Epithelial cell of prostate (primary cell): ENCODE data around the gene SCN2A.
A peak's percentile ranks its signal among the peaks of the same experiment; 100 is the strongest.
"Not testable (repeated sequence)": the region's sequence is repeated elsewhere in the genome, so short reads cannot be mapped to it uniquely, and the experiment has no call there.

Source experiments
- DNase-seq: peaks from one replicate; pipeline ENCODE4 v3.0.0-alpha.2; 2011; ENCODE audit warnings: low read depth, low spot score
- H3K27ac ChIP-seq: fragments of 450-650 bp; 2 replicates; pipeline ENCODE4 v1.5.1; 2017; ENCODE audit warnings: mild to moderate bottlenecking

The SCN2A gene

DNA sequence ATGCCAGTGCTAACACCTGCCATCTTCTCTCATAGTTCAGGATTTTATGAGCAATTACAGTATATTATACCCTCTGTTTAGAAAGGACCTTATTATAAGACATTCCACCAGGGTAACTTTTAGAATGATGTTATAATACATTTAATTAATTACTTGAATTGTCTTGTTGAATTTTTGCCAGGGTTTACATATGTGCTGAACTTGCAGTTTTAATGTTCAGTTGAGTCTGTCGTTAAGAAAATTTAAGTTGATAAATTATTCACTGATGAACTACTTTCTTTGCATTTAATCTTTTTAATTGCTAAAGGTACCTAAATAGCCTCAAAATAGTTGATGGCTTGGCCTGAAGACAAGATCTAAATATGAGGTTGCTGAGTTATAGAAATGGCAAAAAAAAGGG, 68.1 kb downstream of the SCN2A start:
- DNase-seq = no peak

DNA sequence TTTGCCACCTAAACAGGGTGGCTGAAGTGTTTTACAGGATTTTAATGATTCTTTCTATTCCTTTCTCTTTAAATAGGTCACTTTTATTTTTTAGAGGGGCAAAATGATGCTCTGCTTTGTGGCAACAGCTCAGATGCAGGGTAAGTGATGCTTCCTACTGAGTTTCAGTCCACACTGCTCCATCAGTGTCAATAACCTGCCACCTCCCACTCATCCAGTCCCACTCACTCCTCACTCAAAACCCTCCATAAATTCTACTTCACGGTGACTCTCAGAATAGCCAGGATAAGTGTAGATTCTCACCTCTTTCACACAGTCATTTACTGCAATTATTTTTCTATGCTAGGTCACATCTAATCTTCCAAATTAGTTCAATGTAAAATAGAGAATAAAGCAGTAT, 72.7 kb downstream of the SCN2A start:
- H3K27ac ChIP-seq = no peak overlapping the region
- DNase-seq = no peak

More for the DNA sequence above, 68.1 kb downstream of the SCN2A start:
- H3K27ac ChIP-seq = no peak overlapping the region

DNA sequence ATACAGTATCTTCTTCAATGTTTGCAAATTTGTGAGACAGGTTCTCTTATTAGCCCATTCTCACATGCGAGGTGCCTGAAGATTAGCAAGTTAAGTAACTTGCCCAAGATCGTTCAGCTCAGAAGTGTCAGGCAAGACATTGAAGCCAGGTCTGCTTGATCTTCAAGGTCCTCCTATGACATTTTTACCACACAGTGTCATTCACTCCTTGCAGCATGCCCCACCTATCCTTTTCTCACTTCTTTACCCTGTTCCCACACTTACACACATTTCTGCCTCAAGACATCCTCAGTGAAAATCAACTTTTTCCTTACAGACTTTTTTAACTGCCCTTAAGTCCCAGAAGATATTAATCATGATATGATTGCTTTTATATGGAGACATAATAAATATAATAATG, 73.8 kb downstream of the SCN2A start:
- no peak overlapping the region for H3K27ac ChIP-seq
- no peak for DNase-seq

DNA sequence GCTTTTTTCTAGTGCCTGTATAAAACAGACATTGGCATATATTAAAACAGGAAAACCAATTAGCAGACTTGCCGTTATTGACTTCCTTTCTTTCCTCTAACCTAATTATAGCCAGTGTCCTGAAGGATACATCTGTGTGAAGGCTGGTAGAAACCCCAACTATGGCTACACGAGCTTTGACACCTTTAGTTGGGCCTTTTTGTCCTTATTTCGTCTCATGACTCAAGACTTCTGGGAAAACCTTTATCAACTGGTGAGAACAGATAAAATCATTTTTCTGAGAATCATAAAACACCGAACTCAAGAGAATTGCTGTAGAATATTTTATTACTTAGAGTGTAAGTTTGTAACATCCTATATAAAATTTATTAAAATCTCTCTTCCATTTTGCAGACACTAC, 74.3 kb downstream of the SCN2A start:
- no peak for DNase-seq
- no peak overlapping the region for H3K27ac ChIP-seq

DNA sequence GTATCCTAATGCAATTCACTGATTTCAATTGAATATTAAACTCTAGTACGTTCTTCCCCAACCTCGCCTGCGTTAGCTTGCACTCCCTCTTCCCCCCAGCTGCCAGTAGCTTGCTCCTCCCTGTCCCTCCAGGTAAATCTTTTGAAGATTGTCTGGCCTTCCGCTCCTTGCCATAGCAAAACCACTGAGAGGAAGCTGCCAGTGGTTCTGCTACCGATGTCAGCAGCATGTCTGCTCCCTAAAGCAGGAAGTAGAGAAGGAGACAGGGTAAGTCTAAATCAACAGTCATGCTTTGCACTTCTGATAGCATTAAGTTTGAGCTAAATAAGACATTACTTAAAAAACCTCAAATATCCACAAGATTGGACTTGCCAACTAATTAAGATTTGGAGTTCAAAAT, 89.1 kb downstream of the SCN2A start:
- H3K27ac ChIP-seq = no peak overlapping the region
- no peak for DNase-seq

DNA sequence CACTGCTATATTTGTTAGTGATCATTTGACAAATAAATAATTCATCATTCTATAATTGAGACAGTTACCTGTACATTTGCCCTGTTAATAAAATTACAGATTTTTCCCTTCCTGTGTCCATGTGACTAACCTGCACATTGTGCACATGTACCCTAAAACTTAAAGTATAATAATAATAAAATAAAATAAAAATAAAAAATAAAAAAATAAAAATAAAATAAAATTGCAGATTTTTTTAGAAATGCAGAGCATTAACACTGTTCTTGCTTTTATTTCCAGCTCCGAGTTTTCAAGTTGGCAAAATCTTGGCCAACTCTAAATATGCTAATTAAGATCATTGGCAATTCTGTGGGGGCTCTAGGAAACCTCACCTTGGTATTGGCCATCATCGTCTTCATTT, 105.1 kb downstream of the SCN2A start:
- not testable (repeated sequence) for H3K27ac ChIP-seq

DNA sequence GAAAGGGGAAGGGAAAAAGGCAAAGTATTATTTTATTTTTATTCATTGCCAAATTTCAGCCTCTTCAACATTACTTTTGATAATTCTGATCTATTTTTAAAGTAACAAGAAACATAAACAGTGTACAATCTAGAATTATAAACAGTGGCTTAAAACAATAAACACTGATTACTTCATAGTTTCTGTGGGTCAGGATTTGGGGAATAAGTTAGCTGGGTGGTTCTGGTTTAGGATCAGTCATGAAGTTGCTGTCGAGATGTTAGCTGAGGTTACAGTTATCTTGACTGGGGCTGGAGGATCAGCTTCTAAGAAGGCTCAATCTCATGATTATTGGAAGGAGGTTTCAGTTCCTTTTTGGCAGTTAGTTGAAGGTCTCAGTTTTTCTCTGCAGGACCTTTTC, 109.2 kb downstream of the SCN2A start:
- no peak for DNase-seq
- H3K27ac ChIP-seq = no peak overlapping the region

More for the DNA sequence above, 105.1 kb downstream of the SCN2A start:
- not testable (repeated sequence) for DNase-seq

DNA sequence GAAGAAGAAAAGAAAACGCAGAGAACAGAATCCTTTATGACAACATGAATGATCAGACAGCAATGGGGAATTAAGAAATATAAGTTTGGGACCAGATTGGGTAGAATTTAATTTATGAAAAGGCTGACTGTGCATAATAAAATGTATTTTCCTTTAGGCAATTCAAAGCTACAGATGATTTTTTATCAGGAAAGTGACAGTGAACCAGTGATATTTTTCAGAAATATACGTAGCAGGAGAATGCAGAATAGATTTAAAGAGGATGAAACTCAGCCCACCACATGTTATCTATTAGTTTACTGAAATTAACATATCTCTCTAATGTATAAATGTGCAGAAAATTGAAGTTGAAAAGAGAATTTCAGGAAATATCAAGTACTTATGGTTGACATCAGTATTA, 110.0 kb downstream of the SCN2A start:
- no peak overlapping the region for H3K27ac ChIP-seq

DNA sequence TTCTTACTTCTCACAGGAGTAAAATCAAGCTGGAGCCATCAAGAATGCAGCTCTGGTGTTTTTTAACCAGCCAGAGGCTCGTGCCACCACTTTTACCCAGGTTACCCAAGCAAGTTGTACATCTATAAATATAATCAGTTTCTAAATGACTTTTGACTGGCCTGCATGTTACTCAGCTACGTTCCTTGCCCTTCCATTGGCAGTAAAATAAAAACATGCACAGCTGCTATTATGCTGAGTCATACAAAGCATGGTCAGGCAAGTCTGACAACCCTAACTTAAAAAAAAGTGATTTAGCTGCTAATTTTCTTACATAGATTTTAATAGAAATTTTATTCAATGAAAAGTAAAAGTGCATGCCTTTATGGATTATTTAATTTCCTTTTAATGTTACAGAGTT, 118.5 kb downstream of the SCN2A start:
- DNase-seq = peak; percentile 64
- no peak overlapping the region for H3K27ac ChIP-seq

More for the DNA sequence above, 110.0 kb downstream of the SCN2A start:
- no peak for DNase-seq

DNA sequence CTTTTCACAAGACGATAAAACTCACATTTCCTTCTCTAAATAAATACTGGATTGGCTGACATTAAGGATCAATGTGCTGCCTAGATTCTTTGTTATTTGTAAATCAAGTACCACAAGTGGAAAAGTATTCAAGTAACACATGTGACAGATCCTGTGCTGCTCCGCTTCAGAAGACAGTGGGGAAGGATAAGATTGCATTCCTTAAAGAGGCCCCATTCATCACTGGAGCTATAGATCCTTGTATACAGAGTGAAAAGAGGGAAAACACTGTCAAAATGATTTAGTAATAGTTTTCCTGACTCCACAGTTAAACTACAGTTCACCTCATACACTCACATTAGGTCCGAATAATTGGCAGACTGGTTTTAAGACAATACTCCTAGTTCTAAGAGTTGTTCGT, 122.3 kb downstream of the SCN2A start:
- DNase-seq = no peak
- H3K27ac ChIP-seq = no peak overlapping the region

DNA sequence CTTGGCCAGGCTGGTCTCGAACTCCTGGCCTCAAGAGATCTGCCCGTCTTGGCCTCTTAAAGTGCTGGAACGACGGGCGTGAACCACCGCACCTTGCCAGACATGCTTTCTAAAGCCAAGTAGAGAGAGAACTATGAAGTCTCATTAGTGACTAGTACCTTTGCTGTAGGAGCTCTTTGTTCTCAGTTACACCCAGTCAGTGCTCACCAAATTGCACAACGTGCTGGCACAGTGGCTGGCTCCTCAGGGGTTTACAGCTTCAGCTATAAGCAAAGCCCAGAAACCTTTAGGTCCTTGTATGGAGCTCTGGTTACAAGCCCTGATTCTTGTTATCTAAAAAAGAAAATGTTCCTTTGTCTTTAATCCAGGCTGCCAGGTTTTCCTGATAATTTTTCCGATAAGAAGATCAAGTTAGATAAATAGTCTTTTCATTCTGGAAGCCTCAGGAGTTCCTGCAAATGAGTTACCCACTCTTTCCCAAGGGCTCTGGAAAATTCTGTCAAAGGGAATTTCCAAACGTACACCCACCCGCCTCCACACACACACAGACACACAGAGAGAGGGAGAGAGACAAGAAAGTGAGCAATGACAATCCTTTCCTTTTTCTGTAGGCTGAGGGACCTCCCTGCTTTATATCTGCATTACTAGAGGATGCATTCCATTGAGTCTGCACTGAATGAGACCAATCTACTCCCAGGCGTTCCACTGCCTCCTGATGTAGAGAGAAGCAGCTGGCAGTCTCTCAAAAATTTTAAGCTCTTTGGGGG, 130.1 kb downstream of the SCN2A start:
- peak overlapping the region; percentile 57 for H3K27ac ChIP-seq
- peak; percentile 66 for DNase-seq

DNA sequence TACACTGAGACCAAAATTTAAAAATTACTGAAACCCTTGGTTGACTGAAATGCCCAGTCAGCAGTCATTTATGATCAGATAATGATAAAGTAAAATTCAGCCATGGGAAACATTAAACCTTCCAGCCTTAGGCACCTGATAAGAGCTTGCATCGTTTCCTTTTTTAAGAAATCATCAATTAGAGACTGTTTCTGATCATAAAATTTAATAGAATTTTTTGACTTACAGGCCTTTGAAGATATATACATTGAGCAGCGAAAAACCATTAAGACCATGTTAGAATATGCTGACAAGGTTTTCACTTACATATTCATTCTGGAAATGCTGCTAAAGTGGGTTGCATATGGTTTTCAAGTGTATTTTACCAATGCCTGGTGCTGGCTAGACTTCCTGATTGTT, 130.7 kb downstream of the SCN2A start:
- no peak for DNase-seq
- H3K27ac ChIP-seq = peak overlapping the region; percentile 57

DNA sequence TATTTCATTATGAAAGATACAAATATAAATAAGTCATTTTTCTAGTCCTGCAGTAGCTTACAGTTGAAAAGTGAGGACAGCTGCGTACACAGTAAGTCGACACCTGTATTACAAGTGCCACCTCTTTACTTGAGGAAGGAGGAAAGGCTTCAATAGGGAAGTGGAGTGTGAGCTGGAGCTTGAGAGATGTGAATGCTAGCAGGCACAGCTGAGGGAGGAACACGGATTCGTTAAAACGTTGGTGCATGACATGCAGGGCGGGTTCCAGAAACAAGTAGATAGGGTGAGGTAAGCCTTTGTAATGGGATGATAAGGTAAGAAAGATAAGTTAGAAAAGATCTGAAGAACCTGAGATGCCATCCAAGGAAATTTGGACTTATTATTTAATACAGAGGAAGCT, 132.1 kb downstream of the SCN2A start:
- H3K27ac ChIP-seq = no peak overlapping the region
- DNase-seq = no peak

DNA sequence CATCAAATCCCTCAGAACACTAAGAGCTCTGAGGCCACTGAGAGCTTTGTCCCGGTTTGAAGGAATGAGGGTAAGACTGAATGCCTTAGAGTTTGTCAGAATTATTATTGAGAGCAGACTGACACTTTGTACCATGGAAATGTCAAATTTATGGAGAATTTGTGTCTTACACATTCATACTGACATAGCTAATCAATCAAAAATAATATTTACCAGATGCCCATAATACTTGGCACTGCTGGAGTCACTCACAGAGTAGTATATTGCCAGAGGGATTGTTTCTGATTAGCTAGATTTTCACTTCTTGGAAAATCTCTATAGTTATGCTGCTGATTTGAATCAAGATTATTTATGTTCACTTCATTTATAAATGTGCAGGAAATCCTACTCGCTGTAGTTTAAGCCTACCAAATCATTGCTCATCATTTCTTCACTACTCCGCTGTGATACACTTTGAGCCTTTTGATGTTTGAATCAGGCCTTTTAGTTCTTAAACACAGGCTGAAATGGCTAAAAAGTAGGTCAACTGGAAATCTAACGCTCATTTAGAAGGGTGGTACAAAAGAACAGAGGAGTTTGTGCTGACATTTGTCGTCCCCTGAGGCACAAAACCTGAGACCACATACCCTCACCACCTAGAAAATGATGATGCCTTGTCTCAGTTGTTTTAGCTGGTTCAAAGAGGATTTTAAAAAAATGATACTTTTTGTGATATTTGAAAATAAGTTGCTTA, 134.2 kb downstream of the SCN2A start:
- no peak overlapping the region for H3K27ac ChIP-seq
- no peak for DNase-seq

DNA sequence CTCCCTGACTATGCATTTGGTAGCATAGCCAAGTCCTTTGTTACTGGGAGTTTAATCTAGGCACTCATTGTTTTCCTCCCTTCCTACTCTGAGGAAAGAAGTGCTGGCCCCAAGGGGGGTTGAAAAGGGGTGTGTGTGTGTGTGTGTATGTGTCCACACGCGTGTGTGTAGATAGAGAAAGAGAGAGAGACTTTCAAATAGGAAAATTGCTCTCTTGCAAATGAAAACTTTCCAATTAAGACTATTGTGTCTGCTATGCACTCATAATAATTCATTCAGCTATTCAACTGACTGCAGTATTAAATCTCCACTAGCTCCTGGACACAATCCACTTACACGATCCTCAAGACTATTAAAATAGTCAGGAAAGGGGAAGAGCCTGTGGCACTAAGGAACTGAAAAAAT, 137.4 kb downstream of the SCN2A start:
- H3K27ac ChIP-seq = no peak overlapping the region
- DNase-seq = no peak

DNA sequence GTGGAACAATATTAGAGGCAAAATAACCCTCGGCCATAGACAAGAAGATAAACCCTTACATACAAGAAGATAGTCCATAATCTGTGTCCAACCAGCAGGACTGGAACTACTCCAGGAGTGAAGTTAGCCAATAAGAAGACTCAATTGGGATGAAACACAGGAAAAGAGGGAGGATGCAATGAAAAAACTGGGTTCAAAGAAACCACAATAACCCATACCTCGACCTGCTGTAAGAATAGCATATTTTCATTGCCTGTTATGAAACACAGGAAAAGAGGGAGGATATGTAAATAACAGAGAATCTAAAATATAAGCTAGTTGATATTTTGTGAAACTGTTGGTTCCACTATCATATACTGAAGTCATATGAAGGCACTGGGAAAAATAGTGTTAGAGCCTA, 143.1 kb downstream of the SCN2A start:
- H3K27ac ChIP-seq = no peak overlapping the region
- DNase-seq = no peak

DNA sequence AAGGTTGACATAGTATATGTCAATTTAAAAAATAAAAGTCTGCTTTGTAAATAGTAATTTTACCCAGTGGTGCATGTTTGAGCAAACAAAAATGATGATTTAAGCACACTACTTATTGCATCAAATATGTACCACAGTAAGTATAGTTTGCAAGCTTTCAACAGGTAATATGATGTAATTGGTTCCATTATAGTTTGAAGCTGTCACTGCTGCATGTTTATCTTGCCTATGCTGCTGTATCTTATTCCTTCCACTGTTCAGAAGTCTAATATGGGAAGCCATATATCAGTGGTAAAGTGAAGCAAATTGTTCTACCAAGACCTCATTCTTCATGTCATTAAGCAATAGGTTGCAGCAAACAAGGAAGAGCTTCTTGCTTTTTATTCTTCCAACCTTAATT, 151.7 kb downstream of the SCN2A start:
- DNase-seq = no peak
- H3K27ac ChIP-seq = no peak overlapping the region

DNA sequence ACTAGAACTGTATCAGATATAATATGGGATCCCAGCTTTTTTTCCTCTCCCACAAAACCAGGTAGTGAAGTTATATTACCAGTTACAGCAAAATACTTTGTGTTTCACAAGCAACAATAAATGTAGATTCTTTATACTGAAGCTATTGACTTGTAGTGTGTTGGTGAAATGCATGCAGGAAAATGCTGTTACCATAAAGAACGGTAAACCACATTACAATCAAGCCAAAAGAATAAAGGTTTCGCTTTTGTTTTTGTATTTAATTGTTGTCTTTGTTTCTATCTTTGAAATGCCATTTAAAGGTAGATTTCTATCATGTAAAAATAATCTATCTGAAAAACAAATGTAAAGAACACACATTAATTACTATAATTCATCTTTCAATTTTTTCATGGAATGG, 152.6 kb downstream of the SCN2A start:
- DNase-seq = no peak

DNA sequence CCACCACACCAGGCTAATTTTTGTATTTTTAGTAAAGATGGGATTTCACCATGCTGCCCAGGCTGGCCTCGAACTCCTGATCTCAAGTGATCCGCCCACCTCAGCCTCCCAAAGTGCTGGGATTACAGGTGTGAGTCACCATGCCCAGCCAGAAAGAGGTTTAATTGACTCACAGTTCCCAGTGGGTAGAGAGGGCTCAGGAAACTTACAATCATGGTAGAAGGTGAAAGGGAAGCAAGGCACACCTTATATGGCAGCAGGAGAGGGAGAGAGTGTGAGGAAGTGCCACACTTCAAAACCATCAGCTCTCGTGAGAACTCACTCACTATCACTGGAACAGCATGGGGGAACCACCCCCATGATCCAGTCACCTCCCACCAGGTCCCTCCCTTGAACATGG, 159.4 kb downstream of the SCN2A start:
- not testable (repeated sequence) for H3K27ac ChIP-seq, DNase-seq

More for the DNA sequence above, 152.6 kb downstream of the SCN2A start:
- H3K27ac ChIP-seq = no peak overlapping the region

DNA sequence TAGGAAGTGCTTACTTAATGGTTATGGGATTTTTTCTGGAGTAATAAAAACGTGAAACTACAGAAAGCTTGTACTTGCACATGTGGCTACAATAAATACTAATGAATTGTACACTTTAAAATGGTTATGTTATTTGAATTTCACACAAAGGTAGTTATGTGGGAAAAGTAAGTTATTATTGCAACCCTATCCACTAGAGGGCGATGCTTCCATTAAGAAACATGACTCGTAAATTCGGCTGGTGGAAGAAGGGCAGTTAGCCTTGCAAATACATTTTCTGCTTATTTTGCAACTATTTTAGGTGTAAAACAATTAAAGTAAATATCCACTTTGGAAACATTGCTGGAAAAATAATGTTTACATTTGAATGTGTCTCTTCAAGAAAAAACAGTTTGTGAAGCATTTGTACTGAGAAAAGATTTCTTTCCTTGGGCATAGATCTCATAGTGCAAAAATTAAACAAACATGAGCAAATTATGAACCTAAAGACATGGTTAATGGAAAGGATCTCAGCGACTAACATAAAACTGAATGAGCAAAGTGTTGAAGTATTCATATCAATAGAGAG, 162.2 kb downstream of the SCN2A start:
- peak; percentile 18 for DNase-seq
- no peak overlapping the region for H3K27ac ChIP-seq

DNA sequence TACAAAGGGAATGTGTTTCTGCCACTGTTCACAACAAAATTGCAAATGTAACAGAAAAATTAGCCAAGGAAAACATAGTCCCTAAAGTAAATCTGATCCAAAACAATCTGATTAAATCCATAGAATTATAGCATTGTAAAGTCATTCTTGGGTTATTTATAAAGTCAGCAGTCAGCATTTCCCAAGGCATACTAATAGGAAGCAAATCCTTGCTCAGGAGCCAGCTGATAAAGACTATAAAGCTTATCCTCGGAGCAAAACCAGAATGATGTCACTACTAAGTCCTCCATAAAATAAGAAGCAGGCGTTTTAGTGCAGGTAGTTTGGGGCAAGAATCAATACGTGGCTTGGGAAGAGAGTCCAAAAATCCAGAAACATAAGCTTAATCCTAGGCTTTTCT, 162.9 kb downstream of the SCN2A start:
- DNase-seq = no peak

More for the DNA sequence above, 162.9 kb downstream of the SCN2A start:
- H3K27ac ChIP-seq = no peak overlapping the region
